NCI-H2196 (cell line): ENCODE results near the gene CKMT1B.
"Not testable (repeated sequence)": the region's sequence is repeated elsewhere in the genome, so short reads cannot be mapped to it uniquely, and the experiment has no call there.

Experiments used
- DNase-seq: peaks from one replicate; lab custom pipeline; 2025; ENCODE audit not compliant: unreplicated experiment; lab: John Stamatoyannopoulos, UW

CKMT1B gene

GRCh38 chr15:43626937-43627336 lies 33.1 kb downstream of the CKMT1B start:
- DNase-seq, result not testable (repeated sequence)

DNA sequence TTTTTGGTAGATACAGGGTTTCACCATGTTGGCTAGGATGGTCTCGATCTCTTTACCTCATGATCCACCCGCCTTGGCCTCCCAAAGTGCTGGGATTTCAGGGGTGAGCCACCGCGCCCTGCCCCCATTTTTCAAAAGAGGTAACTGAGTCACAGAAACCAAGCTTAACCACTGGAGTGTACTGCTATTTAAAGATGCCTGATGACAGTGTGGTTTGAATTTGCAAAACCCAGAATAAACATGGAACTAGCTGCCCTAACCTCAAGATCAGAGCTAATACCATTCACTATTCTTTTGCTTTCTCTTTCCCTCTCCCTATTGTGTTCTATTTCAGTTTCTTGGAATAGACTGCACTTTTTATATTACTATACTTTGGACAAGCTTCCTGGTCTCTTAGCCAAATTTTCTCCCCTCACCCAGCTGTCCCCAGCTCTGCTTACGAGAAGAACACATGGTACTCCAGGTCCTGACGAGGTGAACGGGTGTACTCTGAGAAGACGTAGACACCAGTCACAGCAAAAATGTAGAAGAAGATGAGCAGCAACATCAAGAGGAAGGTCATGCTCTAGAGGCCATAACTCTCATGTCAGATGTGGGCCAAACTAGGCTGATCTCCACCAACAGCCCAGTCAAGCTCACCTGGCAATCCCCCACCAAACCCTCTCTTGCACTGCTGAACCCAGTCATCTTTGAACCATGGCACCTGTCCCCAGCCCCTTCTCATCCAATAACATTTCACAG lies 44.8 kb downstream of the CKMT1B start:
- not testable (repeated sequence) for DNase-seq
